Measurements from ENCODE around the gene SLC35F1. TPM values are rescaled to one million over a fixed set of nuclear protein-coding genes. Genes with fewer than 3 reads are reported as not detected.

Gene SLC35F1
- total and polyA plus RNA-seq, 2 donors (not counting 3 experiments of a cell fraction or from before 2014, with no cell fraction given) = not detected

- dilution Hi-C loops (cut with MboI; ENCODE audit: extremely low pct_ligation_motif_present, low sequenced_read_pairs) (no loop called here), intact Hi-C loops (cut with micrococcal nuclease) (no loop called here)
- ChIA-PET CTCF (no interaction called here), POLR2A (no interaction called here)
- H3K27ac ChIP-seq (ENCODE audit: insufficient read depth, low read depth, low read length) = no peak overlapping the region
- no peak overlapping the region for H2AFZ ChIP-seq (ENCODE audit: low read depth, low read length)
- H3K4me2 ChIP-seq (ENCODE audit: insufficient read depth, low read length) = no peak overlapping the region
- H4K20me1 ChIP-seq (replicated peaks; ENCODE audit: control insufficient read depth, extremely low read depth, insufficient read depth, low read length) = no peaks in the 10 kb centered on the region
- no peak overlapping the region for H3K4me3 ChIP-seq (replicated peaks in 1 of 3; ENCODE audit: insufficient read depth in 1 of 3, low read depth in 1 of 3, low read length in 3 of 3)
- H3K36me3 ChIP-seq (ENCODE audit: control insufficient read depth in 2 of 2, extremely low read depth in 1 of 2, insufficient read depth in 2 of 2, low read length in 2 of 2) = no peaks in the 10 kb centered on the region
- FAIRE-seq = no peak
- no peaks in the 10 kb centered on the region for H3K27me3 ChIP-seq (ENCODE audit: control insufficient read depth in 2 of 2, insufficient read depth in 2 of 2, low read length in 2 of 2)
- BruUV-seq (replicated peaks) = no TSS peak
- H3K79me2 ChIP-seq (ENCODE audit: control insufficient read depth, insufficient read depth, low read length) = no peaks in the 10 kb centered on the region
- TF ChIP-seq GATA2 (IDR thresholded peaks at IDR 0.05; ENCODE audit: insufficient read depth, insufficient read length, low read depth, low read length) (no peak), JUN (IDR thresholded peaks at IDR 0.05; ENCODE audit: borderline replicate concordance, insufficient read depth, insufficient read length, low read depth) (no peak), POLR2A (IDR thresholded peaks at IDR 0.05; ENCODE audit: low read depth, low read length) (no peak), MYC (IDR thresholded peaks at IDR 0.05; ENCODE audit: low read depth, low read length) (no peak), POLR2AphosphoS5 (IDR thresholded peaks at IDR 0.05; ENCODE audit: insufficient read depth, low read depth, low read length) (no peak), EZH2 (IDR thresholded peaks at IDR 0.05; ENCODE audit: borderline replicate concordance, low read depth, low read length, severe bottlenecking) (no peak), FOS (IDR thresholded peaks at IDR 0.05; ENCODE audit: borderline replicate concordance, insufficient read depth, low read length) (no peak)
- TF ChIP-seq, protein P1, sequence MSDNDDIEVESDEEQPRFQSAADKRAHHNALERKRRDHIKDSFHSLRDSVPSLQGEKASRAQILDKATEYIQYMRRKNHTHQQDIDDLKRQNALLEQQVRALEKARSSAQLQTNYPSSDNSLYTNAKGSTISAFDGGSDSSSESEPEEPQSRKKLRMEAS (IDR thresholded peaks at IDR 0.05; ENCODE audit: insufficient read depth, insufficient read length) = no peak
- TF ChIP-seq, protein P2, sequence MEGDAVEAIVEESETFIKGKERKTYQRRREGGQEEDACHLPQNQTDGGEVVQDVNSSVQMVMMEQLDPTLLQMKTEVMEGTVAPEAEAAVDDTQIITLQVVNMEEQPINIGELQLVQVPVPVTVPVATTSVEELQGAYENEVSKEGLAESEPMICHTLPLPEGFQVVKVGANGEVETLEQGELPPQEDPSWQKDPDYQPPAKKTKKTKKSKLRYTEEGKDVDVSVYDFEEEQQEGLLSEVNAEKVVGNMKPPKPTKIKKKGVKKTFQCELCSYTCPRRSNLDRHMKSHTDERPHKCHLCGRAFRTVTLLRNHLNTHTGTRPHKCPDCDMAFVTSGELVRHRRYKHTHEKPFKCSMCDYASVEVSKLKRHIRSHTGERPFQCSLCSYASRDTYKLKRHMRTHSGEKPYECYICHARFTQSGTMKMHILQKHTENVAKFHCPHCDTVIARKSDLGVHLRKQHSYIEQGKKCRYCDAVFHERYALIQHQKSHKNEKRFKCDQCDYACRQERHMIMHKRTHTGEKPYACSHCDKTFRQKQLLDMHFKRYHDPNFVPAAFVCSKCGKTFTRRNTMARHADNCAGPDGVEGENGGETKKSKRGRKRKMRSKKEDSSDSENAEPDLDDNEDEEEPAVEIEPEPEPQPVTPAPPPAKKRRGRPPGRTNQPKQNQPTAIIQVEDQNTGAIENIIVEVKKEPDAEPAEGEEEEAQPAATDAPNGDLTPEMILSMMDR (IDR thresholded peaks at IDR 0.05; ENCODE audit: extremely low read depth in 1 of 2, insufficient read depth in 1 of 2, low read depth in 1 of 2, low read length in 2 of 2) = no peak
- no peaks in the 10 kb centered on the region for H3K9me1 ChIP-seq (replicated peaks; ENCODE audit: control insufficient read depth, extremely low read depth, insufficient read depth, low read length)
- H3K9ac ChIP-seq (replicated peaks; ENCODE audit: extremely low read depth, insufficient read depth, low read length) = no peak overlapping the region
- no peak for DNase-seq (ENCODE audit: low read depth, low spot score)
- H3K4me1 ChIP-seq (ENCODE audit: control insufficient read depth, extremely low read depth, insufficient read depth, low read length) = no peaks in the 10 kb centered on the region
- H3K9me3 ChIP-seq (replicated peaks; ENCODE audit: control insufficient read depth, insufficient read depth, low read length) = no peaks in the 10 kb centered on the region
These were observed 311.1 kb downstream of the SLC35F1 start for GRCh38 chr6:118218156-118218555.

All from endothelial cell of umbilical vein (primary cell).